HepG2 (cell line): Measurements from ENCODE around the gene OPRL1. TPM values are rescaled to one million over a fixed set of nuclear protein-coding genes. Genes with fewer than 3 reads are reported as not detected.

Source experiments
- CHD4 ChIP-seq: fragments of 200-600 bp; sonication (generic); IDR thresholded peaks from 2 replicates; pipeline ENCODE4 v1.7.0; 2017; ENCODE audit warnings: mild to moderate bottlenecking, low read length, borderline replicate concordance
- DNMT3B ChIP-seq: conservative IDR thresholded peaks from 2 replicates; pipeline ENCODE4 v1.6.1; 2016; ENCODE audit warnings: missing biosample characterization, control low read depth
- EED ChIP-seq: sonication (generic); formaldehyde crosslinking; IDR thresholded peaks from 2 replicates; pipeline ENCODE4 v1.5.0; 2020; ENCODE audit warnings: mild to moderate bottlenecking, missing genetic modification reagents
- ESRRA ChIP-seq: sonication (generic); formaldehyde crosslinking; IDR thresholded peaks from 2 replicates; pipeline ENCODE4 v1.5.1; 2020; ENCODE audit warnings: mild to moderate bottlenecking, low read depth, missing genetic modification reagents
- HNF4A ChIP-seq: sonication (generic); formaldehyde crosslinking; IDR thresholded peaks from 2 replicates; pipeline ENCODE4 v1.4.0; 2020; ENCODE audit warnings: missing genetic modification reagents
- HNRNPK ChIP-seq: fragments of 200-400 bp; formaldehyde crosslinking; IDR thresholded peaks from 2 replicates; pipeline ENCODE4 v1.6.1; 2018; ENCODE audit warnings: low read length, low read depth, moderate library complexity, mild to moderate bottlenecking; ENCODE audit not compliant: poor library complexity, severe bottlenecking
- JUNB ChIP-seq: sonication (generic); formaldehyde crosslinking; IDR thresholded peaks from 2 replicates; pipeline ENCODE4 v1.8.0; 2022; ENCODE audit warnings: missing genetic modification reagents, mild to moderate bottlenecking, borderline replicate concordance
- NBN ChIP-seq: fragments of 450-650 bp; conservative IDR thresholded peaks from 2 replicates; pipeline ENCODE4 v1.6.1; 2017
- NFKB2 ChIP-seq: sonication (generic); formaldehyde crosslinking; IDR thresholded peaks from 2 replicates; pipeline ENCODE4 v1.4.0; 2020; ENCODE audit warnings: missing genetic modification reagents, borderline replicate concordance
- NR1H2 ChIP-seq: sonication (generic); formaldehyde crosslinking; IDR thresholded peaks from 2 replicates; pipeline ENCODE4 v1.8.1; 2022; ENCODE audit warnings: low read depth, missing genetic modification reagents, borderline replicate concordance
- PLRG1 ChIP-seq: fragments of 450-650 bp; conservative IDR thresholded peaks from 2 replicates; pipeline ENCODE4 v1.6.1; 2016
- PPARG ChIP-seq: conservative IDR thresholded peaks from 2 replicates; pipeline ENCODE4 v1.6.1; 2016; ENCODE audit warnings: missing biosample characterization, missing genetic modification reagents
- PTBP1 ChIP-seq: fragments of 200-400 bp; formaldehyde crosslinking; IDR thresholded peaks from 2 replicates; pipeline ENCODE4 v1.6.1; 2018; ENCODE audit warnings: low read length, low read depth; ENCODE audit not compliant: poor library complexity, severe bottlenecking
- SALL1 ChIP-seq: sonication (generic); formaldehyde crosslinking; IDR thresholded peaks from 2 replicates; pipeline ENCODE4 v1.8.0; 2022; ENCODE audit warnings: mild to moderate bottlenecking, missing genetic modification reagents
- SNAPC2 ChIP-seq: sonication (generic); formaldehyde crosslinking; IDR thresholded peaks from 2 replicates; pipeline ENCODE4 v1.8.1; 2022; ENCODE audit warnings: mild to moderate bottlenecking, missing genetic modification reagents
- STAG1 ChIP-seq: sonication (generic); formaldehyde crosslinking; IDR thresholded peaks from 2 replicates; pipeline ENCODE4 v1.4.0; 2020; ENCODE audit warnings: missing genetic modification reagents
- TBP ChIP-seq: sonication (generic); formaldehyde crosslinking; IDR thresholded peaks from 2 replicates; pipeline ENCODE4 v1.5.0; 2020; ENCODE audit warnings: missing genetic modification reagents
- ZBTB25 ChIP-seq: IDR thresholded peaks from 2 replicates; pipeline ENCODE4 v1.6.1; 2018; ENCODE audit warnings: missing genetic modification reagents
- ZBTB26 ChIP-seq: IDR thresholded peaks from 2 replicates; pipeline ENCODE4 v1.6.1; 2016; ENCODE audit warnings: missing compliant biosample characterization, missing genetic modification reagents, borderline replicate concordance
- ZEB1 ChIP-seq: IDR thresholded peaks from 2 replicates; pipeline ENCODE4 v1.6.1; 2012; ENCODE audit warnings: mild to moderate bottlenecking, low read depth, inconsistent platforms; ENCODE audit not compliant: insufficient replicate concordance
- ZFP36L2 ChIP-seq: sonication (generic); formaldehyde crosslinking; IDR thresholded peaks from 2 replicates; pipeline ENCODE4 v1.4.0; 2020; ENCODE audit warnings: missing genetic modification reagents
- ZNF138 ChIP-seq: sonication (generic); formaldehyde crosslinking; IDR thresholded peaks from 2 replicates; pipeline ENCODE4 v1.5.0; 2020; ENCODE audit warnings: mild to moderate bottlenecking, low read depth, missing genetic modification reagents
- ZNF34 ChIP-seq: sonication (generic); formaldehyde crosslinking; IDR thresholded peaks from 2 replicates; pipeline ENCODE4 v1.4.0; 2020; ENCODE audit warnings: mild to moderate bottlenecking, missing genetic modification reagents, borderline replicate concordance
- ZNF556 ChIP-seq: sonication (generic); formaldehyde crosslinking; IDR thresholded peaks from 2 replicates; pipeline ENCODE4 v1.4.0; 2020; ENCODE audit warnings: mild to moderate bottlenecking, missing genetic modification reagents, borderline replicate concordance
- ZNF569 ChIP-seq: sonication (generic); formaldehyde crosslinking; IDR thresholded peaks from 2 replicates; pipeline ENCODE4 v1.5.0; 2020; ENCODE audit warnings: mild to moderate bottlenecking, missing genetic modification reagents, moderate library complexity, borderline replicate concordance
- ZNF691 ChIP-seq: sonication (generic); formaldehyde crosslinking; IDR thresholded peaks from 2 replicates; pipeline ENCODE4 v1.4.0; 2020; ENCODE audit warnings: missing genetic modification reagents, low read depth, mild to moderate bottlenecking, borderline replicate concordance
- ZNF766 ChIP-seq: sonication (generic); formaldehyde crosslinking; IDR thresholded peaks from 2 replicates; pipeline ENCODE4 v1.5.0; 2020; ENCODE audit warnings: missing genetic modification reagents, borderline replicate concordance
- ZNF839 ChIP-seq: sonication (generic); formaldehyde crosslinking; IDR thresholded peaks from 2 replicates; pipeline ENCODE4 v1.4.0; 2020; ENCODE audit warnings: missing genetic modification reagents, mild to moderate bottlenecking, borderline replicate concordance
- ZNF879 ChIP-seq: sonication (generic); formaldehyde crosslinking; IDR thresholded peaks from 2 replicates; pipeline ENCODE4 v1.8.1; 2023; ENCODE audit warnings: missing genetic modification reagents
- polyA plus RNA-seq, 8 experiments: library from polyadenylated mRNA; depleted of rRNA in 3 of 8; stranded (reverse) in 7 of 8; unstranded in 1 of 8; fragments of >200 nt; fragmentation: Illumina TruSeq in 4 of 8; extraction: Trizol in 4 of 8; gene quantifications; 2 replicates each; pipeline versions ENCODE4 v1.2.1 to v1.2.3, GENCODE V29; 2011 to 2016; ENCODE audit warnings: low read depth in 4 of 8, missing spikeins in 1 of 8, mixed read lengths in 1 of 8; ENCODE audit not compliant: insufficient read depth in 1 of 8
- total RNA-seq, 5 experiments: library from RNA; depleted of rRNA; stranded (reverse); fragments of >200 nt; fragmentation: Illumina TruSeq; extraction: Trizol; gene quantifications; 2 replicates each; pipeline ENCODE4 v1.2.3, GENCODE V29; 2016; ENCODE audit warnings: low read depth in 1 of 5

The OPRL1 gene
- total and polyA plus RNA-seq, 2 of the 13 experiments (the other 11 are each of a cell fraction or from before 2014, with no cell fraction given), result 0.35 to 0.71 TPM

GRCh38 chr20:64062596-64063388 lies 17.1 kb upstream of the OPRL1 start, which contains the start of gene TCEA2 (continued):
- TF ChIP-seq ZNF691, result no peak; the same call in 1 of the 2 replicates
- TF ChIP-seq SNAPC2 (CRISPR knock-in tag), result no peak
- peak; percentile 43 for TF ChIP-seq HNF4A (CRISPR knock-in tag)
- peak; percentile 63 for TF ChIP-seq ZEB1
- TF ChIP-seq DNMT3B (CRISPR knock-in tag), result 0 out of 2 replicates have a peak, but pooled peaks have one; percentile 78
- no peak; the same call in 1 of the 2 replicates for TF ChIP-seq STAG1
- TF ChIP-seq ZNF839, result peak; percentile 88
- TF ChIP-seq JUNB (CRISPR knock-in tag), result no peak
- TF ChIP-seq TBP (CRISPR knock-in tag), result peak; percentile 100
- TF ChIP-seq EED, result no peak; the same call in none of the 2 replicates
- no peak for TF ChIP-seq ESRRA (CRISPR knock-in tag)
- TF ChIP-seq PTBP1, result peak; percentile 90
- TF ChIP-seq ZNF138 (CRISPR knock-in tag), result peak; percentile 53; the same call in 1 of the 2 replicates
- TF ChIP-seq SALL1, result no peak; the same call in 1 of the 2 replicates
- TF ChIP-seq ZFP36L2 (CRISPR knock-in tag), result peak; percentile 29; the same call in 1 of the 2 replicates
- TF ChIP-seq ZNF556, result no peak; the same call in 1 of the 2 replicates
- TF ChIP-seq ZNF879 (CRISPR knock-in tag), result peak; percentile 86
- TF ChIP-seq ZNF766 (CRISPR knock-in tag), result peak; percentile 69
- TF ChIP-seq ZNF34, result no peak
- no peak for TF ChIP-seq NBN
- peak; percentile 92 for TF ChIP-seq ZBTB25 (CRISPR knock-in tag)
- peak; percentile 83; the same call in 1 of the 2 replicates for TF ChIP-seq NFKB2 (CRISPR knock-in tag)
- TF ChIP-seq CHD4, result no peak
- TF ChIP-seq PLRG1, result no peak
- TF ChIP-seq HNRNPK, result no peak
- TF ChIP-seq ZNF569 (CRISPR knock-in tag), result 0 out of 2 replicates have a peak, but pooled peaks have one; percentile 63
- peak; percentile 89; the same call in 1 of the 2 replicates for TF ChIP-seq NR1H2 (CRISPR knock-in tag)
- TF ChIP-seq ZBTB26 (CRISPR knock-in tag), result peak; percentile 20; the same call in 1 of the 2 replicates
- TF ChIP-seq PPARG, result no peak; the same call in none of the 2 replicates
